GM18508 (cell line): ENCODE results near the gene MMP19.
"Not testable (repeated sequence)": the region's sequence is repeated elsewhere in the genome, so short reads cannot be mapped to it uniquely, and the experiment has no call there.

ENCODE experiments used
- ATAC-seq: cut with Tn5 transposase; IDR thresholded peaks from one replicate; pipeline ENCODE4 v1.9.1; 2021; ENCODE audit warnings: moderate number of reproducible peaks; ENCODE audit not compliant: insufficient read depth, unreplicated experiment

The MMP19 gene

DNA sequence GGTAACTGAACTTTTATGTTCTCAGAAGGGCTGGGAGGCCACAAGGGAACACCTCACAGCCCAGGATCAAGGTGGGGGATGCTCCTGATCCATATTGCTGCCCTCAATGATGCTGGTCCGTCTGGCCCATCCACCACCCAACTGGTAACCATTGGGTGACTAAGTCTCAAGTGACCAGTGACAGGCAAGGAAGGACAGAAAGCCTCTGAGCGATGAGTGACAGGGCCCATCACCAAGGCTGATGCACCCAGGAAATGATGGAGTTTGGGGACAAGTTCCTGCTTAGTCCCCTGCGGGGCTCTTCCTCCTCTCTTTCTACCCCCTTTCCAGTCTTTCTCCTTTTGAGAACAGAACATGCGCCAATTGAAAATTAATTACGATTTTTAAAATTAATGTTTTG lies 2.6 kb upstream of the MMP19 start:
- ATAC-seq: no peak

DNA sequence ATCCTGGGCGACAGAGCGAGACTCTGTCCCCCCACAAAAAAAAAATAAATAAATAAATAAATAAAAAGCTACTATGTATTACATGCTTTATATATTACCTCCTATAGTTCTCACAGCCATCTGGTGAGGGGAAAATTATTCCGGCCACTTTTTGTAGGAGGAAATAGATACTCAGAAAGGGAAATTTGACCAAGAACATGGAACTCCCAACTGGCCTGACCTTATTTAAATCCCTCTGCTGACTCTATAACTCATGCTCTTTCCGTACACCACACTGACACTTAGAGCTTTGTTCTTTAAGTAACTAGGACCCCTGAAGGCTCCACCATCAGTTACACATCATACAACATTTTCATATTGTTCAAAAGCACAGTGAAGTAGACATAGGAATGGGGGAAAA lies 2.2 kb upstream of the MMP19 start:
- no peak for ATAC-seq

DNA sequence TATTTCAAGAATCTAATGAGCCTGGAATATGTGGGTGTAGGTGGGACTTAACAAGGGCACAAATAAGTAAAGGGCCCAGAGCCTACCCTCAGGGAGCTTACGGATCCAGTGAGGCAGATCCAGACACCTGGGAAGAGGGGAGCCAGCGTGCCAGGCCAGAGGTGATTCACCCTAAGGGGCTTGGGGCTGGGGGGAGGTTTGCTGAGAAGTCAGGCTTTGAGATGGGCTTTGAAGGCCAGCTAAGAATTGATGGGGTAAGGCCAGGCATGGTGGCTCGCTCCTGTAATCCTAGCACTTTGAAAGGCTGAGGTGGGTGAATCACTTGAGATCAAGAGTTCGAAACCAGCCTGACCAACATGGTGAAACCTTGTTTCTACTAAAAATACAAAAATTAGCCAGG lies 695 bp upstream of the MMP19 start:
- ATAC-seq: no peak

DNA sequence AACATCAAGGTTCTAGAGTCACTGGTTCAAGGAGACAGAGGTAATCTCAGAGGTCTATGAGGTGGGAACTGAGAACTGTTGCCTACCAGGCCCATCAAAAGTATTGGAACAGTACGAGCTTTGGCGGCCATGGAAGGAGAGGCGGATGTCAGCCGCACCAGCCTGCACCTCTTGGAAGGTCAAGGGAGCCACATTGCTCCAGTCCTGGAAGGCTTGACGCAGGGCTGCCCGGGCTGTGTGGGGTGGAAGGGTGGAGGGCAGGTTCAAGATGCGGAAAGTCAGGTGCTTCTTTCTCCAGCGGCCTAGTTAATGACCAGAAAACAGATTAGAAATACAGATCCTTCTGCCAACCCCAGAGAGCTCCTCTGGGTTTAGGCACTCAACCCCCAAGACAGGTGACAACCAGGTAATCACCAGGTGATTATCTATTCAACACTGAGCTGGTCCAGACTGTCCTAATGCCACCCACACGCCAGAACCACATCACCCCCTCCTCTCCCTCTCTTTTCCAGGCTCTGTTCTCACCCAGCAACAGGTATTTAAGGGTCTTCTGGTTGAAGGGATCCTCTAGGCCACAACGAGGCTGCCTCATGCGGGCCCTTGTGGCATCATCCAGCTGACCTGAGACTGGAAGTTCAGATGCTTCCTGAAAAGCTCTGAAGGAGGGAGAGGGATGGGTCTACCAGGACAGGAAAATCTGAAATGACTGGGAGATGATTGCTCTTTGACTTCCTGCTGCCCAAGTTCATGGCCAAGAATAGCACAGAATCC lies 2.0 kb downstream of the MMP19 start:
- ATAC-seq: no peak

DNA sequence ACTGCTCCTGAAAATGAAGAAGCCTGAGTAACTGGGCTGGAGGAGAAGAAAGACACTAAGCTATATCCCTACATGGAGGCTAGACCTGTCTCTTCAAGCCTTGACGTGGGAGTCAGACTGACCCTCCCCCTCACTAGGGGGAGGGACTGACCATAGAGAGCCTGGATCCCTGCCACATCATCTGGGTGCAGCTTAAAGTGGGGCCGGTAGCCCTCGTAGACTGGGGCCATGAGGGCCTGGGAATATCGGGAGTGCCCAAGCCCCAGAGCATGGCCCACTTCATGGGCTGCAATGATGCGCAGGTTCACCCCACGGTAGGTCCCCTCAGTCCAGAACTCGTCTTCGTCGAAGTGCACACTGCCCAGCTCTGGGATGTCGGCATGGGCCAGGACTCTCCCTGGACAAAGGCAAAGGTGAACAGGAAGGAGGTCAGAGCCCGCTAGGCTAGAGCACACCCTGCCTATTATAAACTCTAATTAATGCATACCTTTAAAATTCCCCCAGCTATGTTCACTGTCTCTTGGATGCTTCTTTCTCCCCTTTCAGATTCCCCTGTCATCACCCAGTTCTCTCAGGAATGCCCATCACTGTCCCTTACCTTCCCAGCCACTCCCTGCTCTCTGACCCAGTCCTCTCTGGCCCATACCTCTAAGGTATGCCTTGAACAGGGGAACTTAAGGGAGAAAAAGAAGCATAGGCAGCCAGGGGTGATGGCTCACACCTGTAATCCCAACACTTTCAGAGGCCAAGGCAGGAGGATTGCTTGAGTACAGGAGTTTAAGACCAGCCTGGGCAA lies 3.2 kb downstream of the MMP19 start:
- ATAC-seq: no peak

DNA sequence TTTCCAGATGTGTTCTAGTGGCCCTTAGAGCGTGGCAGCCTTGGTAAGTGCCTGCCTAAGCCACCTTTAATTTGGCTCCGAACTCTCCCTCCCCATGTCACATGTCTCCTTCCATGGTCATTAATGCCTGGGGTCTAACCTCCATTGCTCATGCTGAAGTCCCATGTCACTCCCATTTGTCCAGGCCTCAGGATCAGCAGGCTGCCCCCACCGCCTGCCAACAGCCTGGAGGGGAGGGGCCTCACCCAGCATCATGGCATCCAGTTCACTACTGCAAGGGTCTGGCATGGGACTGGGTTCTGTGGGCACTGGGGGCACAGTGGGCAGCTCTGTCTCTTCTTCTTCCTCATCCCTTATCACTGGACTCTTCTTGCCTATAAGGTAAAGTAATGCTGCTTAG lies 4.4 kb downstream of the MMP19 start:
- ATAC-seq: no peak

DNA sequence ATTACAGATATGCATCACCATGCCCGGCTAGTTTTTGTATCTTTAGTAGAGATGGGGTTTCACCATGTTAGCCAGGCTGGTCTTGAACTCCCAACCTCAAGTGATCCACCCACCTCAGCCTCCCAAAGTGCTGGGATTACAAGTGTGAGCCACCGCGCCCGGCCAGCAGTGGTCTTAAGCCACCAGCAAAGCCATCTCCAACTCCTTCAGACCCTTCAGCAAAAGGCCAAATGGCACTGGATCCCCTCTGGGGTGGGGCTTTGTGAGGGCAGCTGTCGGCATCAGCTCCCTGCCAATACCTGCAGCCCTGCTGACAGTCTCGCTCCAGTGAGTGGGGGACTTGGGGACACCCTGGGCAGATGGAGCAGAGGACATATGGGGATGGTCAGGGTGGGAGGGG lies 8.3 kb downstream of the MMP19 start:
- not testable (repeated sequence) for ATAC-seq

DNA sequence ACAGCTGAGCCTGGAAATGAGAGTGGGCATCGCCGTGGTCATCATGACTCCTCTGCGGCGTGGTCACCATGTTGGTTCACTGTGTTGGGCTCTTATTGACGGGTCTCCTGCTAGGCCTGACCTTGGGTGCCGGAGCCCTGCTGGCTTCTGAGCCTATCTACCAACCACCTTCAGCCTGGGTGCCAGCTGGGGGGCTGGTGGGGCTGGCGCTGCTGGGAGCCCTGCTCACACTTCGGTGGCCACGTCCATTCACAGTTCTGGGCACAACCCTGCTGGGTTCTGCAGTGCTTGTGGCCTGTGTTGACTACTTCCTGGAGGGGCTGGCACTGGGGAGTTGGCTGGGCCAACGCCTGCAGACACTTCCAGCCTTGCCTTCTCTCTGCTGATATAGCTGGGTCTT lies 9.7 kb downstream of the MMP19 start:
- ATAC-seq: no peak

DNA sequence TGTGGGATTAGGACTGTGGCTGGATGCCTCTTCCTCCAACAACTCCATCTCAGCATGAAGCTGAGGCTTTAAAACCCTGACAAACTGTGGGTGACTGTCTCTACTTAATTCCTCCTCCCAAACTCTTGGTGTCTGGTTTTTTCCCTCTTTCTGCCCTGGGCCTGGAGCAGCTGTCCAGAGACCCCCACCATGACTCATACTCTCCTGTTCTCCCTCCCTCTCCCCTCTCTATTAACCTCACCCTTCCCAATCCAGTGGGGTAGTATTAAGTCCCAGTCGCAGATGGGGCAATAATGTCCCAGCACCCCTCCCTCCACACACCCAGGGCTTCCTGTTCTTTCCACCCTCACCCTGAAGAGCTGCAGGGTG lies 11.3 kb downstream of the MMP19 start:
- ATAC-seq: no peak

DNA sequence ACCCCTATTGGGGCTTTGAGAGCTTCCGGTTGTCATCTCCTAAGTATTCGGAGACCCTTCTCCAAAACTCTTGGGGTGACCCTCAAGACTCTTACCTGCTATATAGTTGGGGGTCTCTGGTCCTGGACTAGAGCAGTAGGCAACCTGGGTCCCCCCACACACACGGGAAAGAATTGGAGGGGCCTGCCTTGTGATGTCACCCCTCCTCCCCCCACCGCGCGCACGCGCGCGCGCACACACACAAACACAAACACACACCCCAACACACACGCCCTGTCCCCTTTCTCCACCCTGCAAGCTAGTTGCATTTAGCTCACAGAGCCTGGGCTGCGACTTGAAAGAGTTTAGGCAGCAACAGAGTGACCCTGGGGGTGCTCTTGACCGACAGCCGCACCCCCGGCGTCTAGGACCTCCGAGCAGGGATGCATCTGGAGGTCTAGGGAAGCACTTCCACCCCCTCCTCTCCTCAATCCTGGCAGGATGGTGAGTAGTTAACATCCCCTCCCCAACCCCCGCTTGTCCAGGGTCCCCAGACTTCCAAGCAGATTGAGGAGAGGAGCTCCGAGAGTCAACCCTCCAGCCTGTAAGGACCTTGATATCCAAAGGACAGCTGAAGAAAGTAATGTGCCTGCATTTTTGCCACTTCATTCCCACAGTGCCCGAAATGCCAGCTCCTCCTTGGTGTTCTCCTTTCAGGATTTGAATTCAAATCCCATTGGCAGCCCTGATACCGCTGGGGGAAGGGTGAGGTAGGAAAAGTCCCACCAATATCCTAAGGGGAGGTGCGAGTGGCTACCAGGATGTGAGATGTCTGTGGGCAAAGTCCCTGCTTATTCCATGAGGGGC lies 11.9 kb downstream of the MMP19 start:
- ATAC-seq: no peak

DNA sequence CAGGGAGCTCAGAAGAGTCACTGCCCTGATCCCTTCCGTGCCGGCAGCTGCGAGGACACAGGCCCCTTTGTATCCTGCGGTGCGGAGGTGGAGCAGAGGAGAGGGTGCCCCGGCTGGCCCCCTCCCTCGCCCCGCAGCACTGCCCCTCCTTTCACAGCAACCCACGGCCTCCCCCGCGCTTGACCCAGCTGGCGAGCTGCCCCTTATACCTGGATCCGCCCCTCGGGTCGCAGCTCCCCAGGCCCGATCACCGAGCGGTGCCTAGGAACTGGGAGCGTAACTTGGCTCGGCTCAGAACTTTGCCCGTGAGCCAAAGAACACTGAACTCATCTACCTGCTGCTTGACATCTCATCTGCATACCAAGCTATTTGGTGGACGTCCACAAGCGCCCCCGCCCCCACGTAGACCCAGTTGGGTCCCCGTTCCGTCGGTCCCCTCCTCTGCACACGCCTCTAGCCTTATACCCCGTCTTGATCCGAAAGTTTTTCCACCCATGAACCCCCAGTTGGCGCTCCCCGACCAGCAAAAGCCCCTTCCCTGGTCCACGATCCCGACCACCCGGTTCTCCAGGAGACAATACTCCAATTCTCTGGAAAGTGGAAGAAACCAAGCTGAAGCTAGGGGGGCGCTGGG lies 12.7 kb downstream of the MMP19 start:
- peak; percentile 3 for ATAC-seq

DNA sequence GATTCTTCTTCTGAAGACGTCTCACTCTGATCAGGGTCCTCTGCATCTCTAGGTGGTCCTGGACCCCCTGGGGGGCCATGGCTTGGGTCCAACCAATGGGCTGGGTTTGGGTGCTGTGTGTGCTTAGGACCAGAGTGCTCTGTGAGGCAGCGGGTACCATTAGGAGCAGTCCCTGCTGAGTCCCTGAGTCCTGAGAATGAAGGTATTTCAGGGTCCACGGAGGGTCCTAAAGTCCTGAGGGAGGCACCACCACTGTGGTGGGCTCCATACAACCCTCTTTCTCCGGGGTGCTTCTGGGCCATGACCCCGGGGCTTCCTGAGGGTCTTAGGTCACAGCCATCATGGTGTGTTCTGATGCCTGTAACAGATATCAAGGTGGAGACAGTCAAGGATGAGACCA lies 14.4 kb downstream of the MMP19 start:
- ATAC-seq: no peak

DNA sequence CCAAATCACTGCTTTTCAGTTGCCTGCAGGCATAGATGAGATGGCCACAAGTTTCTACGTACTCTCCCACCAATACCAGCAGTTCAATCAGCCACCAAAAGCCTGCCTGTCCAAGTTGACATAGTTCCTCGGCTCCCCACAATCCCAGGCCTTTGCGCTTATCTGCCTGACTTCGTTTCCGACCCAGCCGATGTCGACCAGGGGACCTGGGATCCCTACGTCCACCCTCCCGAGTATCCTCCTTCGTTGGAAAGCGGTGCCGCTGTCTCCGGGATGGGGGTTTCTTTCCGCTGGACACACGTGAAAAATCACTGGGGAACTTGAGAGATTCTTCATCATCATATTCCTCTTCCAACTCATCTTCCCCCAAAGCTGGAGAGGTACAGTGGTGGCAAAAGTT lies 14.9 kb downstream of the MMP19 start:
- no peak for ATAC-seq

DNA sequence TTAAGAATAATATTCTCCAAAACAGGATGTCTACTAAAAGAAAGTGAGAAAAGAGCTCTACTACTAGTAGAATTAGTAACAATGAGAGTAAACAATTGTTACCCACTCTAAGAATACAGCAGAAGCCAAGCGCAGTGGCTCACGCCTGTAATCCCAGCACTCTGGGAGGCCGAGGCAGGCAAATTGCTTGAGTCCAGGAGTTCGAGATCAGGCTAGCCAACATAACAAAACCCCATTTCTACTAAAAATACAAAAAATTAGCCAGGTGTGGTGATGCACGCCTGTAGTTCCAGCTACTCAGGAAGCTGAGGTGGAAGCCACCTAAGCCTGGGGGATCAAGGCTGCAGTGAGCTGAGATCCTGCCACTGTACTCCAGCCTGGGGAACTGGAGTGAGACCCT lies 18.0 kb downstream of the MMP19 start:
- no peak for ATAC-seq

DNA sequence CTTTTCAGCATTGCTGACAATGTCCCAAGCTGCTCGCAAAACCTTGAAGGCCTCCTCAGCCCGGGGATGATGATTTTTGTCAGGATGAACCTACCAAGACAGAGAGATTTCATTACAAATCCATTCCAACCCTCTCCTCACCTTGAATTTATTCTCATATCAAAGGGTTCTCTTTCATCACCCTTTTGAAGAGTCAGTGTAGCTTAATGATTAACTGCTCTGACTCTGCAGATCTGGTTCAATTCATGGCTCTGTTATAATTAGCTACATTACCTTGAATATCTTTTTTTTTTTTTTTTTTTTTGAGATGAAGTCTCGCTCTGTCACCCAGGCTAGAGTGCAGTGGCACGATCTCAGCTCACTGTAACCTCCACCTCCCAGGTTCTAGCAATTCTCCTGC lies 19.3 kb downstream of the MMP19 start:
- ATAC-seq: no peak

DNA sequence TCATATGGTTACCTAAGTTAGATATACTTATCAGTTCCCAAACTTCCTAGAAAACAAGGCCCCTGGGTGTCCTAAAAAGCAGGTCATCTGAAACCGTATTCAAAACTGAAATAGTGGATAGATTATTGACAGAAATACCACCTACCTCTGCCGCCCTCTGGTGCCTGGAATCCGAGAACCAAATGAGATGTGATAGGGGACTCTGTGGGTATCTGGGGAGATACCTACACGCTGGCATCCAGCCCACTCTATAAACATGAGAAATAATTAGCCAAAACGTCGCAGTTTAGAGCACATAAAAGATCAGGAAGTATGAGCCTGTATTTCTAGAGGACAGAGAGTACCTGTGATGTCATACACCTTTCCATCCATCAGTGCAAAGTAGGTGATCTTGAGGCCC lies 20.5 kb downstream of the MMP19 start:
- no peak for ATAC-seq

DNA sequence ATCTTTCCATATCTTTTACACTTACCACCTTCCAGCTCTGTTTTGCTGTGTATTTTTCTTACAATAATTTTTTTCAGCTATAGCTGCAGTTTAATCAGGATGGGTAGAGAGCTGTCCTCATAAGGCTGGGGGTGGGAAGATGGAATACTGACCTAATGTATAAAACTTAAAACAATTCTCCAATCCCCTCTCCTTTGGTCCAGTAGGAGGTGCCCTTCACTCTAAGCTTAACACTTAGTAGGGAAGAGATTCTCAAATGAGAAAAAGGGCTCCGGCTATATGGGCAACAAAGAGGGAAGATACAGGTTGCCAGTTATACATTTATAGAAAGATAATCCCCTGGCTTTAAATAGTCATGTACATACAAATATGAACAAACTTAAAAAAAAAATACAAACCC lies 22.1 kb downstream of the MMP19 start:
- ATAC-seq: no peak

DNA sequence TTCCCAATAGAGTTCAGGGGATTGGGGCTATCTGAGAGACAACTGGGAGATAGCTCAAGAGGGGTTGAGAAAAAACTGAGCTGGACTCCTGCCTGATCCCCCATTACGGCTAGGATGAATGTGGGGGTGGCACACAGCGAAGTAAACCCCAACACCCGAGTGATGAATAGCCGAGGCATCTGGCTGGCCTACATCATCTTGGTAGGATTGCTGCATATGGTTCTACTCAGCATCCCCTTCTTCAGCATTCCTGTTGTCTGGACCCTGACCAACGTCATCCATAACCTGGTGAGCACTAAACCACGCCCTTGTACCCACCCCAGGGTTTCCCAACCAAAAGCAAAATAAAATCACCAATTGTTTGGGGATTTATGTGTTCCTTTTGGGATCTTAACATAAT lies 23.9 kb downstream of the MMP19 start:
- ATAC-seq: no peak

DNA sequence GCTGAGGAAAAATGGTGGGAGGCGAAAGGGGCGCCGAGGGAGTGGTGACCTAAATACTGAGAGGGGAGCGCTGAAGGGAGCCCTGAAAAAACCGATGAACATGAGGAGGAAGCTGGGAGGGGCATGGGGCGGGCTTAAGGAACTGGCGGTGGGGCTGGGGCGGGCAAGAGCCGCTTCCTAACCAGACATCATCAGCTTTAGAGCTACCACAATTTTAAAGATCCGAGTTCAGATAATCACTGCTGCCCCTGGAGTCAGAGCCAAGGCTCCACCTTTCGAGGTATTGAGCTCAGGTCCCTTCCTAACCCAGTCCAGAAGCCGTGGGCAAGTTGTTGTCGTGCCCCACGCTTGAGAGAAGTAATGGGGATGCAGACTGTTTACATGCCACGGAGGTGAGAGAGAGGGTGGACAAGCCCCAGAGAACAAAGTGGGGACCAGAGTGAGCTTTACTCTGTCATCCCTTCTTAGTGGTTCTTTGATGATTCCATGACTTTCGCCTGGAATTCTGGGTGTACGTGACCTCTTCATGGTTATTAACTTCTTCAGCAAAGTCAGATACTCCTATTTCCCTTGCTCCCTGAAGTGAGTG lies 24.5 kb downstream of the MMP19 start:
- ATAC-seq: no peak
